ENCODE results near the gene HMGCS2.
"Not testable (repeated sequence)": the region's sequence is repeated elsewhere in the genome, so short reads cannot be mapped to it uniquely, and the experiment has no call there.

Gene HMGCS2

DNA sequence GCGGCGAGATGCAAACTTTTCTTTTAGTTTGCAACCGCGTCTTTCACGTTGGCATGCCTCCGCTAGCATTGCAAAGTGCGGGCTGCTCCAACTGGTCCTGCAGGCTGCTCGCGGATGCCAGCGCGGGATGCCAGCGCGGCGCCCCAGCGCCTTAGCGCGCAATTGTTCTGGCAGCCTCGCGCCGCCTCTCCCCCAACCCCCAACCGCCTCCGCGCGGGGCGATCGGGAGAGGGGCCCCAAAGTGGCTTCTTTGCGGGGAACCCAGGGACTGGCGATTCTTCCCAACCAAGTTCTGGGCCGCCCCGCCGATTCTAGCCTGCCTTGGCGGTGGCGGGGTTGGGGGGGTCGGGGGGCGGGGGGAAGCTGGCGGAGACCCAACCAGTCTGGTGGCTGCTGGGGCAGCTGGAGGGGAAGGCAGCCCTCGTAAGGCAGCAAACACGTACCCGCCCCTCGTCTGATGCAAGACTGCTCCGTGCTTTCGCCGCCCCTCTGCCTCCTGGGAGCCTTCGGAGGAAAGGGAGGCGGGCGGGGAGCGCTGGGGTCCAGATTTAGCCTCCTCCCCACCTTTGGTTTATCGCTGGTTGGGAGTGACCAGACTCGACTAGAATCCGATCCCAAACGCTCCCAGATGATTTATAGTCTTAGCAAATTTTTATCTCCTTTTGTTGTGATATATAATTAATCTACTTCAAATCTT lies 56.2 kb downstream of the HMGCS2 start:
- TF ChIP-seq, protein P1, sequence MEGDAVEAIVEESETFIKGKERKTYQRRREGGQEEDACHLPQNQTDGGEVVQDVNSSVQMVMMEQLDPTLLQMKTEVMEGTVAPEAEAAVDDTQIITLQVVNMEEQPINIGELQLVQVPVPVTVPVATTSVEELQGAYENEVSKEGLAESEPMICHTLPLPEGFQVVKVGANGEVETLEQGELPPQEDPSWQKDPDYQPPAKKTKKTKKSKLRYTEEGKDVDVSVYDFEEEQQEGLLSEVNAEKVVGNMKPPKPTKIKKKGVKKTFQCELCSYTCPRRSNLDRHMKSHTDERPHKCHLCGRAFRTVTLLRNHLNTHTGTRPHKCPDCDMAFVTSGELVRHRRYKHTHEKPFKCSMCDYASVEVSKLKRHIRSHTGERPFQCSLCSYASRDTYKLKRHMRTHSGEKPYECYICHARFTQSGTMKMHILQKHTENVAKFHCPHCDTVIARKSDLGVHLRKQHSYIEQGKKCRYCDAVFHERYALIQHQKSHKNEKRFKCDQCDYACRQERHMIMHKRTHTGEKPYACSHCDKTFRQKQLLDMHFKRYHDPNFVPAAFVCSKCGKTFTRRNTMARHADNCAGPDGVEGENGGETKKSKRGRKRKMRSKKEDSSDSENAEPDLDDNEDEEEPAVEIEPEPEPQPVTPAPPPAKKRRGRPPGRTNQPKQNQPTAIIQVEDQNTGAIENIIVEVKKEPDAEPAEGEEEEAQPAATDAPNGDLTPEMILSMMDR (IDR thresholded peaks at IDR 0.05; ENCODE audit: low read depth, low read length), result no peak
- peak overlapping the region; percentile 82 for H3K4me3 ChIP-seq (ENCODE audit: low read depth, low read length)

DNA sequence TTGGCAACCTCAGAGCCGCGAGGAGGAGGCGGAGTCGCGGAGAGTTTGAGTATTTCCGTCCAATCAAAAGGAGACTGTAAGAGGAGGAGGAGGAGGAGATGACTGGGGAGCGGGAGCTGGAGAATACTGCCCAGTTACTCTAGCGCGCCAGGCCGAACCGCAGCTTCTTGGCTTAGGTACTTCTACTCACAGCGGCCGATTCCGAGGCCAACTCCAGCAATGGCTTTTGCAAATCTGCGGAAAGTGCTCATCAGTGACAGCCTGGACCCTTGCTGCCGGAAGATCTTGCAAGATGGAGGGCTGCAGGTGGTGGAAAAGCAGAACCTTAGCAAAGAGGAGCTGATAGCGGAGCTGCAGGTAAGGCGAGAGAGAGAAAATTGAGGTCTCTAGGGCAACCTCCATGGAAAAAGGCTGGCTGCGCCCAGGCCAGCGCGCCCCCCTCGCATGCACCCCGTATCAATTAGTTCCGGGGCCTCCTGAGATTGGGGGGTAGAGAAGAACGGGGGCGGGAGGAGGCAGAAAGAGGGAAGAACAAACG lies 56.8 kb downstream of the HMGCS2 start, which contains the start of gene PHGDH:
Gene PHGDH (plus strand): TSS at position 131 of the 538 bp plus-strand sequence. CDS start 89 bp downstream, at position 220.
- peak within 1 kb of the TSS; percentile 82 for H3K4me3 ChIP-seq (ENCODE audit: low read depth, low read length)
- TF ChIP-seq, protein P1 (IDR thresholded peaks at IDR 0.05; ENCODE audit: low read depth, low read length), result no peak

DNA sequence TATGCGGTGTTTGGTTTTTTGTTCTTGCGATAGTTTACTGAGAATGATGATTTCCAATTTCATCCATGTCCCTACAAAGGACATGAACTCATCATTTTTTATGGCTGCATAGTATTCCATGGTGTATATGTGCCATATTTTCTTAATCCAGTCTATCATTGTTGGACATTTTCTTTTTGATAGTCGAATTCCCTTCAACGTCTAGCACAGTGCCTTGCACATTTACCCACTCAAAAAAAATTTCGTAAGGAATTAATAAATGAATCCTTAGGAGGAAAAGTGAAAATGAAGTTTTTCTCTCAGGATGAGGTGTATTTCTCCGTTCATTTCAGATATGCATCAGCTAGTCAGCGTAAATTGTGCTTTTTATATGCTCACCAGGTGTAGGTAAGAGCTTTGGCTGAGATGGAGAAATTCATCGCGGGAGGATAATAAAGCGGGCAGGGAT lies 57.3 kb downstream of the HMGCS2 start:
- H3K4me3 ChIP-seq (ENCODE audit: low read depth, low read length), result peak overlapping the region; percentile 82

DNA sequence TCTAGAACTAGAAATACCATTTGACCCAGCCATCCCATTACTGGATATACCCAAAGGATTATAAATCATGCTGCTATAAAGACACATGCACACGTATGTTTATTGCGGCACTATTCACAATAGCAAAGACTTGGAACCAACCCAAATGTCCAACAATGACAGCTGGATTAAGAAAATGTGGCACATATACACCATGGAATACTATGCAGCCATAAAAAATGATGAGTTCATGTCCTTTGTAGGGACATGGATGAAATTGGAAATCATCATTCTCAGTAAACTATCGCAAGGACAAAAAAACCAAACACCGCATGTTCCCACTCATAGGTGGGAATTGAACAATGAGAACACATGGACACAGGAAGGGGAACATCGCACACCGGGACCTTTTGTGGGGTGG lies 62.1 kb downstream of the HMGCS2 start:
- not testable (repeated sequence) for H3K4me3 ChIP-seq (ENCODE audit: low read depth, low read length)

DNA sequence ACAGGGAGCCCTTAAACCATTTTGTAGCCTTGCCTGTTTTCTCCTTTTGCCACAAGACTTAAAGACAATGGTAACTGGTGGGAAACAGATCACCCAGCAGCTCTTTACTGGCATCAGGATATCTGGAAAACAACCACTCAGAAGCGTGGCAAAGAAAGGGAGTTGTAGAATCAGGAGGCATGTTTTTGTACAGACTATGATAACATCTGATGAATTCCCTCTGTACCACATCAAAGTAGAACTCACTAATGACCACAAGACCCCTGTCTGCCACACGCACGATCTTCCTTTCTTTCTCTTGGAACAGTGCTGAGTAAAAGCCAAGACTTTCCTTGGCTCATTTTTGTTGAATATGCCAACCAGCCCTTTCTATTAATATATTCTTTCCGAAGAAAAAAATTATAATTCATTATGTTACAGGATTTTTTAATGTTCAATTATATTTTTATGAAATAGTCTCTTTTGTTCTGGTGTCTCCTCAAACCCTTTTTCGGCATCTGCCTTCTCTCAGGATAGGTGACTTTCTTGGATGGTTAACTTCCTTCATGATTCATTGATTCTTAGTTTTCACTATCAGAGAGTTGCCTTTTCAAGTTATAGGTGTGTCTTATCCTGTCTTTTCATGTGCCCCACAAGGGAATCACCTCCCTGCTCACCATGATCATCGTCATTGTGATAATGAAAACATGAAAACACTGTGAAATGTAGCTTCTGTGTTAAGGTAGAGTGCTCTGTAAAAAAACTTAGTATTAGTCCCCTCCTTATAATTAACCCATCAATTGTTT lies 64.8 kb downstream of the HMGCS2 start:
- TF ChIP-seq, protein P1 (IDR thresholded peaks at IDR 0.05; ENCODE audit: low read depth, low read length), result no peak

DNA sequence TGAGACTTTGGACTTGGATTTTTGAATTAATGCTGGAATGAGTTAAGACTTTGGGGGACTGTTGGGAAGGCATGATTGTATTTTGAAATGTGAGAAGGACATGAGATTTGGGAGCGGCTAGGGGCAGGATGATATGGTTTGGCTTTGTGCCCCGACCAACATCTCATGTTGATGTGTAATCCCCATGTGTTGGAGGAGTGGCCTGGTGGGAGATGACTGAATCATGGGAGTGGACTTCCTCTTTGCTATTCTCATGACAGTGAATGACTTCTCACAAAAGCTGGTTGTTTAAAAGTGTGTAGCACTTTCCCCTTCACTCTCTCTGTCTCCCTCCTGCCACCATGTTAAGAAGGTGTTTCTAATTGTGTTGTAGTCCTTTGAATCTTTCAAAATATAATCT lies 66.3 kb downstream of the HMGCS2 start:
- TF ChIP-seq, protein P1 (IDR thresholded peaks at IDR 0.05; ENCODE audit: low read depth, low read length), result no peak
- H3K4me3 ChIP-seq (ENCODE audit: low read depth, low read length), result no peak overlapping the region

More for the DNA sequence above, 64.8 kb downstream of the HMGCS2 start:
- H3K4me3 ChIP-seq (ENCODE audit: low read depth, low read length), result no peak overlapping the region

DNA sequence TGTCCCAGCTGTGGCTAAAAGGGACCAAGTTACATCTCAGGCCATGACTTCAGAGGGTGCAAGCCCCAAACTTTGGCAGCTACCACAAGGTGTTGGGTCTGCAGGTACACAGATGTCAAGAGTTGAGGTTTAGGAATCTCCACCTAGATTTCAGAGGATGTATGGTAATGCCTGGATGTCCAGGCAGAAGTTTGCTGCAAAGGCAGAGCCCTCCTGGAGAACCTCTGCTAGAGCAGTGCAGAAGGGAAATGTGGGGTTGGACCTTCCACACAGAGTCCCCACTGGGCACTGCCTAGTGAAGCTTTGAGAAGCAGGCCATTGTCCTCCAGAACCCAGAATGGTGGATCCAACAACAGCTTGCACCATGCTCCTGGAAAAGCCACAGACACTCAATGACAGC lies 67.0 kb downstream of the HMGCS2 start:
- H3K4me3 ChIP-seq (ENCODE audit: low read depth, low read length), result no peak overlapping the region
- TF ChIP-seq, protein P1 (IDR thresholded peaks at IDR 0.05; ENCODE audit: low read depth, low read length), result no peak

DNA sequence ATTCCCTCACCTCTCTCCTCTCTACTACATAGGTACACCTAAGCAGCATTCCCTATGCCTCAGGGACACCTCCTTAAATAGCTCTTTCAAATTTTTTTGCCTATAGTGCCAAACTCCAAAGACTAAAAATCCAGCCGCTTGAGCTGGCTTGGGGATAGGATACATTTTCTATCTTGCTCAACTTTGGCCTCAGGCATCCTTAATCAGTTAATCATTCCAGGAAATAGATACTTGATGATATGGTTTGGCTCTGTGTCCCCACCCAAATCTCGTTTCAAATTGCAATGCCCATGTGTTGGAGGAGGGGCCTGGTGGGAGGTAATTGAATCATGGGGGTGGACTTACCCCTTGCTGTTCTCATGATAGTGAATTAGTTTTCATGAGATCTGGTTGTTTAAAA lies 68.4 kb downstream of the HMGCS2 start:
- TF ChIP-seq, protein P1 (IDR thresholded peaks at IDR 0.05; ENCODE audit: low read depth, low read length), result no peak
- no peak overlapping the region for H3K4me3 ChIP-seq (ENCODE audit: low read depth, low read length)
